DND-41 (cell line): ENCODE data around the gene AMPD3.

ENCODE experiments used
- EZH2 ChIP-seq: IDR thresholded peaks from 3 replicates; pipeline ENCODE4 v1.6.1; 2012; ENCODE audit warnings: borderline replicate concordance, low read depth, mild to moderate bottlenecking, moderate library complexity, low read length, inconsistent platforms; ENCODE audit not compliant: severe bottlenecking
- TF ChIP-seq, protein P1 (sequence below): IDR thresholded peaks from 2 replicates; pipeline ENCODE4 v1.5.1; 2012; ENCODE audit warnings: borderline replicate concordance, low read length, moderate library complexity, mild to moderate bottlenecking; ENCODE audit not compliant: poor library complexity, severe bottlenecking; ENCODE audit errors: extremely low read depth

DNA sequence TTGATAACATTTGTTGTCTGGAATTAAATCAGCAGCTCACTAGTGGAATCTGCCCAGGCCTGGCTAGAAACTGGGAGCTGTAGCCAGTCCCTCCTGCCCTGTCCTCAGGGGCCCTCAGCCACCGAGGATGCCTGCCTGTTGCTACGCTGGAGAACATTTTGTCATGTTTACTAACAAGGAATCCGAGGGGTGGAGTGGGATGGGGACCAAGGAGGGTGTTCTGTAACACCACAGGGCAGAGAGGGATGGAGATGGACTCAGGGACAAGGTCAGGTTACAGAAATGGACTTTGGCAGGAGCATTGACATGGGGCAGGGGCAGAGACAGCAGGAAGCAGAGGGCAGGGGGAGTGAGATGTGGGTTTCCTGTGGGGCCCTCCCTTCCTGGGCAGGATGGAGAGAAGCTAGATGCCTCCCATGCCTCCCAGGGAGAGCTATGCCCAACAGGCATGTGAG lies 45.8 kb upstream of the AMPD3 start:
- TF ChIP-seq EZH2: no peak
- TF ChIP-seq, protein P1, sequence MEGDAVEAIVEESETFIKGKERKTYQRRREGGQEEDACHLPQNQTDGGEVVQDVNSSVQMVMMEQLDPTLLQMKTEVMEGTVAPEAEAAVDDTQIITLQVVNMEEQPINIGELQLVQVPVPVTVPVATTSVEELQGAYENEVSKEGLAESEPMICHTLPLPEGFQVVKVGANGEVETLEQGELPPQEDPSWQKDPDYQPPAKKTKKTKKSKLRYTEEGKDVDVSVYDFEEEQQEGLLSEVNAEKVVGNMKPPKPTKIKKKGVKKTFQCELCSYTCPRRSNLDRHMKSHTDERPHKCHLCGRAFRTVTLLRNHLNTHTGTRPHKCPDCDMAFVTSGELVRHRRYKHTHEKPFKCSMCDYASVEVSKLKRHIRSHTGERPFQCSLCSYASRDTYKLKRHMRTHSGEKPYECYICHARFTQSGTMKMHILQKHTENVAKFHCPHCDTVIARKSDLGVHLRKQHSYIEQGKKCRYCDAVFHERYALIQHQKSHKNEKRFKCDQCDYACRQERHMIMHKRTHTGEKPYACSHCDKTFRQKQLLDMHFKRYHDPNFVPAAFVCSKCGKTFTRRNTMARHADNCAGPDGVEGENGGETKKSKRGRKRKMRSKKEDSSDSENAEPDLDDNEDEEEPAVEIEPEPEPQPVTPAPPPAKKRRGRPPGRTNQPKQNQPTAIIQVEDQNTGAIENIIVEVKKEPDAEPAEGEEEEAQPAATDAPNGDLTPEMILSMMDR: no peak
